ENCODE results near the gene EXOG. TPM values are rescaled to one million over a fixed set of nuclear protein-coding genes. Genes with fewer than 3 reads are reported as not detected.
"Not testable (repeated sequence)": the region's sequence is repeated elsewhere in the genome, so short reads cannot be mapped to it uniquely, and the experiment has no call there.

EXOG gene
- total RNA-seq, 1 experiment from 2014 or later = 22.6 TPM

GRCh38 chr3:38563886-38564270 lies 67.7 kb downstream of the EXOG start:
- DNase-seq (ENCODE audit: low read depth) = no peak

- no peak for DNase-seq (ENCODE audit: low read depth)
These were observed 68.6 kb downstream of the EXOG start for GRCh38 chr3:38564631-38565338.

DNA sequence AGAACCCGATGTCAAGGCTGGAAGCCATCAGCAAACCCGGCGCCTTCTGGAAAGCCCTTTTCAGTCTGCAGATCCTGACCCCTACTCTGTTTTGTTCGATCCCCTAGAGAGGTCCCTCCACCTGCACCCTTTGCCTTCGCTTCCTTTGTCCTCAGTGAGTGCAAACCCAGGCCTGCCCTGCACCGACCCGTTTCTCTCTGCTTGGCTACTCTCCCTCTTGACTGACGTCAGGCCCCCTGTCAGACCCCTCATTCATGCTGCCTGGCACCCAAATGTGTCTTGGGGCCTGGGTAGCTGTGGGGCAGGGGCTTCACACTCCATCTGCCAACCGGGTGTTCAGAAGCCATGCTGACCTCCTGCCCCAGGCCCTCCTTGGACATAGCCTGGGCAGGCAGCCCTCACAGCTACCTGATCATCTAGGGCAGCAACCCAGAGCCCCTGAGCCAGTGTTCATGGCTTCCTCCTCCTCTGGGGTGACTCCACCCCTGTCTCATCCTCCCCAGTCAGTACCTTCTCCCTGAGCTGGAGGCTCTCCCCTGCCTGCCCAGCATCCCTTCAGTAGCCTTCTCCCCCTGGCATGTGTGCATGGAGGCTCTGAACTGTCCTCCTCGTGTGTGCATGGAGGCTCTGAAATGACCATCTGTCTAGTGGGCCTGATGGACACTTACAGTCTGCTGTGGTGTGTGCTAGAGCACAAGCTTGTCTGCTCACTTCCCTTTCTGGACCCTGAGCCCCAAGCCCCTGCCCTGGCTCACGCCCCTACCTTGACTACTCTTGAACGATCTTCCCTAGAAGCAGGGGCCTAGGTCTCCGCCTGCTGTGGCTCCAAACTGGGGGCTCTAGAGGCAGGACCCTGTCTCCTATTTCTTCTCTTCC lies 69.4 kb downstream of the EXOG start:
- DNase-seq (ENCODE audit: low read depth) = no peak

GRCh38 chr3:38566215-38566528 lies 70.0 kb downstream of the EXOG start:
- no peak for DNase-seq (ENCODE audit: low read depth)

DNA sequence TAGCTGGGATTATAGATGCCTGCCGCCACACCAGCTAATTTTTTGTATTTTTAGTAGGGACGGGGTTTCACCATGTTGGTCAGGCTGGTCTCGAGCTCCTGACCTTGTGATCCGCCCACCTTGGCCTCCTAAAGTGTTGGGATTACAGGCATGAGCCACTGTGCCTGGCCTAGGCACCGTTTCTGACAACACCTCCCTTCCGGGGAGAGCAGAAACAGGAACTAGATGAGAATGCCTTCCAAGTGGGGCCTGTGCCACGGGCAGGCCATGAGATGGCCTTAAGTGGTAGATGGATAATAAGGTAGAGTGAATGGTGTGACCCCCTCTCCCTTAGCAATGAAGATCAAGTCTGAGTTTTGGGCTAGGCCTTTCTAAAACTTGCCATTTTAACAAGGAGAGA lies 70.7 kb downstream of the EXOG start:
- DNase-seq (ENCODE audit: low read depth) = not testable (repeated sequence)

DNA sequence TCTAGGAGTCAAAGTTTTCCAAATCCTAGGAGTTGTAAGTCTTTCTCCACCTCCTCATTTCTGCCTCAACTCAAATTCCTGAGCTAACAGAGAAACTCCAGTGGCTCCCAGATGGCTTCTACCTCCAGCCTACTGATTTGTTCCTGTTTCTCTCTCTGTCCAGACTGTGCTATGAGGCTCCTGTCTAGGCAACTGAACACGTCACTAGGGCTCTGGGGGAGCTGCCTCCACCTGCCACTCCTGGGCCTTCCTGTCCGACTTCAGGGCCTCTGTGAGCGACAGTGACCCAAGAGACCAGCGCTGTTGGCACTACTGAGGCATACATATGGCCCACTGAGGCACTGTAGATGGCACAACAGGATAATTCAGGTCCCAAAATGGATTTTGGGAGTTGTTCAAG lies 71.4 kb downstream of the EXOG start:
- no peak for DNase-seq (ENCODE audit: low read depth)

DNA sequence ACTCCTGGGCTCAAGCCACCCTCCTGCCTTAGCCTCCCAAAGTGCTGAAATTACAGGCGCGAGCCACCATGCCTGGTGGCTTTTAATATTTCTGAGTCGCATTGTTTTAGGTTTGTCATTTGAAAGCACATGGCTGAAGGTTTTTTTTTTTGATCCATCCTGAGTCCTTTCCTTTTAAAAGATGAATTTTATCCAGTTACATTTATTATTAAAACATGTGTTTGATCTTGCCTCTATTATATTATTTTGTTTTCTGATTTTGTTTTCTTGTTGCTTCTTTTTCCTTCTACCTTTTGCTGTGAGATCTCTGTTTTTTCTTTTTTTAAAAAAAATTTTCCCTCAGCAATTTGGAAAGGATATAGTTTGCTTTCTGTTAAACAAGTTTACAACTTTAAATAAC lies 77.0 kb downstream of the EXOG start:
- no peak for DNase-seq (ENCODE audit: low read depth)

DNA sequence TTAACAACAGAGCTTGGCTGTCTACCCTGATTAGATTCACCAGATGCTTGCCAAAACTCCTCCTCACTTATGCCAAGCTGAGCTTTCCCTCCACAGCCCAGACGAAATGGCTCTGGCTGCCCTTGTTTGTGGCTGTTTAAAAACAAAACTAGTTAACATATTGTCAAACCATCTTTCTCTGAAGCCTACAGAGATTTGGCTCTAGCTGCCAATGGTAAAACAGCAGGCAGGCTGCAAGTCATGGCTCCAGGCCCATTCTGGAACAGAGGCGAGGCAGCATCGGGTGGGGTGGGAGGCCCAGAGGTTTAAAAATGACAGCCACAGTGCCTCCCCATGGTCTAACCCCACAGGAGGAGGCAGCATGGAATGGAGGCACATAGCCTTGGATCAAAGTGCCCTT lies 77.4 kb downstream of the EXOG start:
- no peak for DNase-seq (ENCODE audit: low read depth)

- DNase-seq (ENCODE audit: low read depth) = peak; percentile 30
These were observed 78.5 kb downstream of the EXOG start for GRCh38 chr3:38574411-38575278.

- peak; percentile 10 for DNase-seq (ENCODE audit: low read depth)
These were observed 79.2 kb downstream of the EXOG start for GRCh38 chr3:38575279-38575843.

Other genes with a start within 250 kb of the EXOG start
- 0.29 and 1.2 TPM in 2 replicates for gene SLC22A13, start 230.5 kb upstream of the EXOG start, total RNA-seq (2014; rRNA removed)
- not detected in 2 replicates for gene SLC22A14, start 214.0 kb upstream of the EXOG start, total RNA-seq (2014; rRNA removed)
- 2.2 and 3.0 TPM in 2 replicates for gene XYLB, start 149.6 kb upstream of the EXOG start, total RNA-seq (2014; rRNA removed)
- 1.5 and 1.7 TPM in 2 replicates for gene ACVR2B, start 42.5 kb upstream of the EXOG start, total RNA-seq (2014; rRNA removed)
- 39.0 and 45.9 TPM in 2 replicates for gene SCN5A, start 153.3 kb downstream of the EXOG start, total RNA-seq (2014; rRNA removed)

Measured in LHCN-M2 (cell line).